NCI-H2081 treated with DMSO at 0.1 percent for 48 hours (cell line): ENCODE data around the gene KCNJ4.

ENCODE experiments used
- DNase-seq: peaks from one replicate; lab custom pipeline; 2025; lab: John Stamatoyannopoulos, UW

KCNJ4 gene

DNA sequence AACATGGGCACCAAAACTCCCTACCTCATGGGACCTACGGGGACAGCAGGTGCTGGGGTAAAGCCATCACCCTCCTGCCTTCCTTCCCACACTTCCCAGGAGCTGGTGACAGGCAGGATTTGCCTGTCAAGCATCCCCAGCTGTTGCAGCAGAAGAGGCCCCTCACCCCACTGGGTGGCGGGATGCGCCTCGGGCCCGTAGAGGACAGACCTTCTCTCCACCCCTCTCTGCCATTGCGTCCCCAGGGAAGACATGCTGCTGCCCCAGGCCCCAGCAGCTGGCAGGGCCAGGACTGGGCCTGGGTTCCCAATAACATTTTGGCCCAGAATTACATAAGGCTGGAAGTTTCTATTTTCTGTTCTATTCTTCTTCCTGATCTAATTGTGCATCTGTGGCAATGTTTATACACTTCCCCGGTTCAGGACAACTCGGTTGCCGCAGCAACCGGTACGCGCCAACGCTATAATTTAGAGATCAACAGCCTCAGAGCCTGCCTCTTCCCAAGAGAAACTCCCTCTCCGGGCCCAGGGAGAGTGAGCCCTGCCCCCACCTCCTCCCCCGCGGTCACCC, 25.4 kb downstream of the KCNJ4 start:
- DNase-seq: no peak

DNA sequence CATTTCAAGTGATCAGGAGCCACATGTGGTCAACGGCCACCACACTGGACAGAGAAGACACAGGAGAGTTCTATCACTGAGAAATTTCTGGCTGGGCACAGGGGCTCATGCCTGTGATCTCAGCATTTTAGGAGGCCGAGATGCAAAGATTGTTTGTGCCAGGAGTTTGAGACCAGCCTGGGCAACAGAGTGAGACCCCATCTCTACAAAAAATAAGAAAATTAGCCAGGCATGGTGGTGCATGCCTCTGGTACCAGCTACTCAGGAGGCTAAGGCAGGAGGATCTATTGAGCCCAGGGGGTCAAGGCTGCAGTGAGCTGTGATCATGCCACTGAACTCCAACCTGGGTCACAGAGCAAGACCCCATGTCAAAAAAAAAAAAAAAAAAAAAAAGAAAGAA, 26.3 kb downstream of the KCNJ4 start:
- no peak for DNase-seq

DNA sequence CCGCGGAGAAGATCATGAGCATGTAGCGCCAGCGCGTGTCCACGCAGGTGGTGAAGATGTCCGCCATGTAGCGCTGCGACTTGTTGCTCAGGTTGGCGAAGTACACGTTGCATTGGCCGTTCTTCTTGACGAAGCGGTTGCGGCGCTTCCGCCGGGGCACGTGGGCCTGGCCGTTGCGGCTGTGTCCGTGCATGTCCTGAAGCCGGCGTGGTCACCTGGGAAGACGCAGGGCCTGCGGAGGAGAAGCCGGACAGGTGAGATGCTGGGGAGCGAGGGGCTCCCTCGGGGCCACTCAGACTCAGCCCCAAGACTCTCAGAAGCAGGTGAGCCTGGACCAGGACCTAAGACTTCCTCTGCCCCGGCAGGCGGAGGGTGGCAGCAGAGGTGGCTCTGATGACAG, 27.1 kb downstream of the KCNJ4 start:
- DNase-seq: no peak

DNA sequence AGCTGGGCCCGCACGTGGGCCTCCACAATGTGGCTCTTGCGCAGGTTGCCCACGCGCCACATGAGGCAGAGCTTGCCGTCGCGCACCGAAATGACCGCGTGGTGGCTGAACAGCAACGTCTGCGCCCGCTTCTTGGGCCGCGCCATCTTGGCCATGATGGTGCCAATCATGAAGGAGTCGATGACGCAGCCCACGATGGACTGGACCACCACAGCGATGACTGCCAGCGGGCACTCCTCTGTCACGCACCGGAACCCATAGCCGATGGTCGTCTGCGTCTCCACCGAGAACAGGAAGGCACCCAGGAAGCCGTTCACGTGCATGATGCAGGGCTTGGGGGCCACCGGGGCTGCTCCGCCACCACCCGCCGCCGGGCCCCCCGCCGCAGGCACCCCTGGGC, 27.5 kb downstream of the KCNJ4 start:
- no peak for DNase-seq

DNA sequence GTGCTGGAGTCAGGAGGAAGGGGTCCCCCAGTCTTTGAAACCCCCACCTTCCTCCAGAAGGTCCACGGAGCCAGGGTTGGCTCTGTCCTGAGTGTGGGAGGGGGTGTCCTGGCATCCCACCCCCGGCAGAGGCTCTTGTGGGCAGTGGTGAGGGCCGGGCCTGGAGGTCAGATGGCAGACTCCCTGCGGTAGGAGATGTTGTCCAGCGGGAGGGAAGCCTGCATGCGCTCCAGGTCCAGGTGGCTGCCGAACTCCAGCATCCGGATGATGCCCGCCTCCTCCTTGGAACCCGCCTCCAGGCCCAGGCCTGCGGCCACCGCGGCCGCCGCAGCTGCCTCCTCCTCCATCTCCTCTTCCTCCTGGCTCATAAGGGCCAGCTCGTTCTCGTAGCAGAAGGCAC, 28.4 kb downstream of the KCNJ4 start:
- DNase-seq: no peak

DNA sequence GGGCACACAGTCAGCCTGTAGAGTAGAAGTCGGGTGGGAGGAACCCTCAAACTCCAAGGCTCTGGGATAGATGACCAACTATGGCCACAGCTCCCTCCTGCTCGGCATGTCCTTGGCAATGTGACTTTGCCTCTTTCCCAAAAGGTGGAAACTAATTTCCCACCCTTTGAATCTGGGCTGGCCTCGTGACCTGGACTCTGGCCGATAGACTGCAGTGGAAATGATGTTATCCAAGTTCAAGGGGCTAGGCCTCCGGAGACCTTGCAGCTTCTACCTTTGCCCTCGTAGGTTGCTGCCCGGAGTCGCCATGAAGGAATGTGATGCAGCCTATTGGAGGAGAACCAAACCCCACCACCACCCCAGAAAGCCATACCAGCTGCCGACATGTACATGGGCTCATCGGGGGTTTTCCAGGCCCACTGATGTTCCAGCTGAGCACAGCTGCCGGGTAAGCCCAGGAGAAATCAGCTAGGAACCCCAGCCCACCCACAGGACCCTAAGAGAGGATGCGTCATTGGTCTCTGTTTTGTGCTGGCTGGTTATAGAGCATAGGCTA, 30.4 kb downstream of the KCNJ4 start:
- no peak for DNase-seq

DNA sequence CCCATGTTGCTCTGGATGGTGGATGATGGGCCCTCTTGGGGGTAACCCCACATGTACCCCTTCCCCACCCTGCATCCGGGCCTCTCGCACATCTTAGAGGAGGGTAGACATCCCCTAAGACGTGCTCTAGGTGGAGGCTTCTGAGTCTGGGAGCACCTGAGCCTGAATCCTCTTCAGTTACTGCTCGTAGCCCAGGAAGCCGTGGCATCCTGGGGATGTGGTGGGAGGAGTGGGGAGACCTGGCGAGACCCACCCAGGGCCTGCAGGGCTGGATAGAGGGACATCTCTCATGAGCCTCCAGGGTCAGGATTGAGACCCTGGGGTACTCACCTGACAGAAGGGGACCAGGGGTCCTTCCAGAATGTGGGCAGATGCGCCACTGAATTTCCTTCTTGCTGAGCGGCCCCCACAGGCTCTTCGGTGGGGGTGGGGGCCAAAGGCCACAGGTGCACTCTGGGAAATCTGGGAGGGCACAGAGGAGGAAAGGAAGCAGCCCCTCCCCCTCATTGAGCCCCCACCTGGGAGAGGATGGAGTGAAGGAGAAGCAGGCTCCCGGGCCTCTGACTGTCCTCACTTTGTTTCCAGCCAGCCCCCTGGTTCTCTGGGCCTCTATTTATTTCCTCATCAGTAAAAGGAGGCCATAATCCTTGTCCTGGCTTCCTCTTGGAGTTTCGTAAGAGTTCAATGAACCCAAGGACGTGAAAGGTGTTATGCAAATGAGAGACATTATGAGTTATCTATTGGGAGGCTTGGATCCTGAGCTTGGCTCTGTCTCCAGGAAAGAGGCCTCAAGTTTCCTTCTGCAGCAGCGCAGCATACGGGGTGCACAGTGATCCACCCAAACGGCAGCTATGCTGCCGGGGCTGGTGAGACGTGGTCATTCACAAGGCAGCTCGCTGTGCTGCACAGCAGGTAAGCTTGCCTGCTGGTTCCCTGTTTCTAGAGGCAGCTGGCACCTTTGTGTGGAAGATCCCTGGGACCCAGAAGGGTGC, 31.2 kb downstream of the KCNJ4 start:
- DNase-seq: no peak

DNA sequence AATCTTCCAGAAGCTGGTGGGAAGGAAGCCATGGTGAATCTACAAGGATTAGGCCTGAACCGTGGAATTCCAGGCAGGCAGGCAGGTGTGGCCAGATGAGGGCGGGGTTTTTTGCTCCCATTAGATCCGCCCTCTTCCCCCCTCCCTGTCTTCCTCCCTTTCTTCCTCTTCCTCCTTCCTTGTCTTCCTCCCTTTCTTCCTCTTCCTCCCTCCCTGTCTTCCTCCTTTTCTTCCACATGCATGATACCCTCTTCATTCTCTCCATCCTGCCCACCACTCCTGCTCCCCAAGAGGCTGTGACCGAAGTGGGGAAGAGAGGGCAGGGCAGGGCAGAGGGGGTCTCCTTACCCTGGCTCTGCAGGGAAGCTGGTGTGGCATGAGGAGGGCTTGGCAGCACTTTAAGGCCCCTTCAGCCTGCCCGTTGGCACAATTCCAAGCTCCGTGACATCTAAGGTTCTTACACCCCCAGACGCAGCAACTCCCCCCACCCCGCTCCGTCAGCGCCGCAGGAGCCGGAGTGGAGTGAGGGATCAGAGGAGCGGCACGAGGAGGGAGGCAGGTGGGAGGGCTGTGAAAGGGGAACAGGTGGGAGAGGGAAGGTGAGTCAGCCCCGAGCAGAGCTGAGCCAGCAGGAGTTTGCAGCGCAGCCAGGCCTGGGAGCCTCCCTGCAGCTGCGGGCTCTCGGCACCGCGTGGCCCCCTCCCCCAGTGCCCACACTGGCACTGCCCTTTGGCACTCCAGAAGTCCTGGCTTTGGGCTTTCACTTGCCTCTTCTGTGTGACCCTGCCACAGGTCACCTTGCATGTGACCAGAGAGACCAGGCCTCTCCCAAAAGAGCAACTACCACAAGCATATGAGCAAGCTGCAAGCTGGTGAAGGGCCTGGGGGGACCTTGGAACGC, 32.1 kb downstream of the KCNJ4 start:
- no peak for DNase-seq

DNA sequence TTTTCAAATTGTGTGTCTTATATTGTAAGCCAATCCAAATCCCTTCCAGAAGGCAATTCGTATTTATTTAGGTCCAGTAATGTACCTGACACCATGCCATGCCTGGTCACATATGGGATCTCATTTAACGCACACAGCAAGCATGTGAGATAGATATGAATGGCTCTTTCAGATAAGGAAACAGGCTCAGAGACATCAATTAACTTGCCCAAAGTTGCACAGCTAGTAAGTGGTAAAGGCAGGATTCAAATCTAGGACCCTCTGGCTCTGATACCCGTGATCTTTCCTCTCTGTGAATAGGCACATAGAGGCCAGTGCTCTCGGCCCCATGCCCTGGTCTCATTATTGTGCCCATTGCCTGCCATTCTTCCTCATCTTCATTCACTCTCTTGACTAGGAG, 34.3 kb downstream of the KCNJ4 start:
- DNase-seq: no peak

DNA sequence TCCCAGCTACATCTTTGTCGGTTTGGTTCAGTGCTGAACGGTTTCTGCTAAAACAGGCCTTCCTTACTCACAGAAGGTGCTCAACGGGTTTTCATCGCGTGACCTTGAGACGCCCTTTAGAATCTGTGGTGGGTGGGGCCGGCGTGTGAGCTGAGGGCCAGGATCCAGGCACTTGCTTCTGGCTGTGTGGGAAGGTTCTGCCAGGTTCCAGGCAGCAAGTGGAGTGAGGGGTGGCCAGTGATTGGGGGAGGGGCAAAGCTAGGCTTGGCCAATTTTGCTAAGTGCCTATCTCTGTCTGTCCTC, 35.2 kb downstream of the KCNJ4 start:
- DNase-seq: no peak

DNA sequence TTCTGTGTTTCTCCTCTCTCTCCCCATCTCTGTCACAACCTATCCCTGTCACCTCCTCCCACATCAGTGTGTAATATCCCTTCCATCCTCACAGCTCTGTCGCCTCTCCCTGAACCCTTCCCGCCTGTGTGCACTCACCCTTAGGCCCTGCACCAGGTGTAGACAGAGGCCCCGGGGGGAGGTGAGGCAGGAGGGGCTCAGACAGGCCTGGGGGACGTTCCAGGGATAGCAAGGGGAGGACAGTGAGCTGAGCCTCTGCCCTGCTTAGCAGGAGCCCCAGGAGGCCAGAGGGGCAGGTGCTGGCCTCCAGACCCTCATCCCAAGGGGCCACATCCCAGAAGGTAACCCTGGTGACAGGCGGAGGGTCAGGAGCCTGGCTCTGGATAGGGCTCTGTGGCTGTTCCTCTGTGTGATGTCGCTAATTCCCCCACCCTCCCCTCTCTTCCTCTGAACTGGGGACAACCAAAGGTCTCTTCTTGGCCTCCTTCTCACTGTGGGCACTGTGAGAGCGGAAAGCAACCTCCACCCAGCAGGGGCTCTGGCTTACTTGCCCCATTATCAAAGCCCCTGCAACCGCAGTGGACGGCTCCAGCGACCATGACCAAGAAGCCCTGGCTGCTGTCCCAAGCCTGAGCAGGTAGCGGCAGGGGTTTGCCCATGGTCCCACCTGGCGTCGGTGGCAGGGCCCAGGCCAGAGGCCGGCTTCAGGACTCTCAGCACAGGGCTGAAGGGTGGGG, 35.7 kb downstream of the KCNJ4 start:
- DNase-seq: no peak

DNA sequence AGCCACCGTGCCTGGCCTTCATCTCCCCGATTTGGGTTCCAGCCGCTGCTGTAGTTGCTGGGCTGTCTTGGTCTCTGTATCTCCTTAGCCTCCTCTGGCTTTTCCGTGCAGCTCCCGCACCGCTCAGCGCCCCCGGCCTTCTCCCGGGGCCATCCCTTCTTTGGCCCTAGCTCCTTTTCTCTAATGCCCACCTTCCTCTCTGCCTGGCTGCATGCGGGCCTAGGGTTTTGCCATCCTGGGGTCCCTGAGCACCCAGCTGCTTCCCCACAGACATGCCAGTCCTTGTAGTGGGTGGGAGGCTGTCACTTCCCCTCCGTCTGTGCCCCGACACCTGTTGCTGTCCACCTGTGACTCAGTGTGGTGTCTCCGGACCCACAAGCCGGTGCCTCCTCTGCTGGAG, 36.4 kb downstream of the KCNJ4 start:
- DNase-seq: no peak

DNA sequence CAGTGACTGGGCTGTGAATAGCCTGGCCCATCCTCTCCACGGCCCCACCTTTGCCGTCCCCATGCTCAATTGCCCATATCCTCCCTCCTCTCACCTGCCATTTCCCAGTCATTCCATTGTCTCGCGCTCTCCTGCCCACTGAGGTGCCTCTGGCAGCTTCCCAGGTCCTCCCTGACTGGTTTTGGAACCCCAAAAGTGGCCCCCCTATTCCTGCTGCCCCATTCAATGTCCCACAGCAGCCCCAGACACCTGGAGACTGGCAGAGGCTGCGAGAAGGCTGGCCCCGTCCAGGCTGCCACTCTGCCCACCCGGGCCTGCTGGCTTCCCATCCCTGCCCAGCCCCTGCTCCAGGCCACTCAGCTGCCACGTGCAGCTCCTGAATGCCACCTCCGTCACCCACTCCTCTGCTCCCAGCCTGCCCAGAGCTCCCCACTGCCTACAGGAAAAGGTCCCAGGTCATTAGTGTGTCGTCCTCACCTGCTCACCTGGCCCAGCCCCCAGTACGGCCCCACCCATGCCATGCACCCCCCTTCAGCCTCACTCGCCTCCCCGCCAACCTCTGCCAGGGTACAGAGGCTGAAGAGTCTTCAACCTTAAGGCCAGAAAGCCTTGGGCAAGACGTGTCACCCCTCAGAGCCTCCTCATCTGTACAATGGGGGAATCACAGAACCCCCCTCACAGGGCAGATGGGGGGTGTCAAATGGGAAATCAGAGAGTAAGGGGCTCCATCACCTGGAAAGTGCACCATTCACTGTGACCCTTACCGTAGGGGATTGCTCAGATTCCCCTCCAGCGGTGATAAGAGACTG, 37.5 kb downstream of the KCNJ4 start:
- DNase-seq: no peak

DNA sequence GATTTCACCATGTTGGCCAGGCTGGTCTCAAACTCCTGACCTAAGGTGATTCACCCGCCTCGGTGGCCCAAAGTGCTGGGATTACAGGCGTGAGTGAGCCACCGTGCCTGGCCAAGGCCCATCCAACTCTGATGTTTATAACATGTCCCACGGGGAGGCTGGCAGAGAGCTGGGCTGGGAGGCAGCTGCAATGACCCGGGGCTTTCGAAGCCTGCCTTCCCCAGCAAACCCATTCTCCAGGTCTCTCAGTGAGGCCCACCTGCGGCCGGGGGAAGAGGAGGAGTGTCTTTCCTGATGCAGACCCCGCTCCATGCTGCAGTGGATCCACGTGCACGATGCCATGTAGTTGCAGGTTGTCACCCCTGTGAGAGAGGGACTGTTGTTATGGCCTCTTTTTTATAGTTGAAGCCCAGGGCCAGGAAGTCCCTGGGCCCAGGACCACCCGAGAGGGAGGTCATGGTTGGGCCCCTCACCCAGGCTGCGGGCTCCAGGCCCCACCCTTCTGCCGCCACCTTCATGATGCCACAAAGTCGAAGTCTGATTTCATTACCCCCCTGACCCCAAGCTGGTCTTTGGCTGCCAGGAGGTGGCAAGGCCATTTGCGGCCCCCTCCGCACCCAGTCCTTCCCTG, 38.3 kb downstream of the KCNJ4 start:
- no peak for DNase-seq

DNA sequence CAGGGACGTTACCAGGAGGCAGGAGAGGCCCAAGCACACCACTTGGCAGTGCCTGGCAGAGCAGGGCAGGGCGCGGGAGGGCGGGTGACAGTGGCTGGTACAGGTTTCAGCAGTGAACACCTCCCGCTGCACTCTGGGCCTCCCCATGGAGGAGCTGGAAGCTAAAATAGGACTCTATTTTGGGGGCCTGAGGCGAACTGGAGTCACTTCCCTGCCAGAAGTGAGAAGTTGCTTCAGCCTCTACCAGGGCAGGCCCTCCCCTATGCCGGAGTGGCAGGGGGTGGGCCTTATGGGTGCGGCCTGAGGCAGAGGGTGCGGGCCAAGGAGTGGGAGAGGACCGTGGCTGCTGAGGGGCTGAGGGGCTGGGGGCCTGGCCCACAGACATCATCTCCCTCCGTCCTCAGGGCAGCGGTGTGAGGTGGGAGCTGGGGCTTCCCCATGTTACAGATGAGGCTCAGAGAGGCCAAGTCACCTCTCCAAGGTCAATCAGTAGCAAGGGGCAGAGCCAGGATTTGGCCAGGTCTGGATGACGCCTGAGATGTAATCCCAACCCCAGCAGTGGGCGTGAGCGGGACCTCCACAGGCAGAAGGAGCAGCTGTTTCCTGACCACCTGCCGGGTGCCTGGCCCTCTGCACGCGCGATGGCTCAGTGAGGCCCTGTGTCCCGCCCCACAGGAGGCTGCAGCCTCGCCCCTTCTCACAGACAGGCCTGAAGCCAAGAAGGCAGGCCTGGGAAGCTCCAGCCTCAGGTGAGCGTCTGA, 39.3 kb downstream of the KCNJ4 start:
- DNase-seq: no peak

DNA sequence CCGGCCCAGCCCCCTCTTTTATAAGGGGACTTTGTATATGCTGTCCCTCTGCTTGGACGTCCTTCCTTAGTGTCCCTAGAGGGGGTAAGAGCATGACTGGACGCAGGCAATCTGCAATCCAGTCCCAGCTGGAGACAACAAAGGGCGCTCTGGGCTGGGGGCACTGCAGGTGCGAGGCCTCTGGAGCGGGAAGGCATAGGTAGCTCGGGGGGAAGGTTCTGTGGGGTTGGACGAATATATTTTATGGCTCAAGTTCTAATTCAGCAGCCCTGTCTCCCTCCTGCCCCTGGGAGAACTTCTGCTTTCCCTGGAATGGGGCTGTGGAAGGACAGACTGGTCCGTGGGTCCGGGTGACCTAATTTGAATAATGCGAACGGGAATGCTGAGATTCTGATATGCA, 40.0 kb downstream of the KCNJ4 start:
- DNase-seq: no peak

DNA sequence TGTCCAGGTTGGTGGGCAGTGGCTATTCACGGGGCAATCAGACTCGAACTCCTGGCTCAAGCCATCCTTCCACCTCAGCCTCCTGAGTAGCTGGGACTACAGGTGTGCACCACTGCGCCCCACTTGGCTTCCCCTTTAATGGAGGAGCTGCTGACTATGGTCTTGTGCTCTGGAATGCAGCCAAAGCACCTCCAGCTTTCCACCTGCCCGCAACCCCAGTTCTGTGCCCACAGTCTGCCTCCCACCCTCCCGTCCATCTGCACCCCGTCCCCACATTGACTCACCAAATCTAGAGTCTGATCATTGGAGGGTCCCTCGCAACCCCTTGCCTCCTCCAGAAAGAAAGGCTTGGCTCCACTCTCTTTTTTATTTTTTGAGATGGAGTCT, 41.0 kb downstream of the KCNJ4 start:
- DNase-seq: no peak

DNA sequence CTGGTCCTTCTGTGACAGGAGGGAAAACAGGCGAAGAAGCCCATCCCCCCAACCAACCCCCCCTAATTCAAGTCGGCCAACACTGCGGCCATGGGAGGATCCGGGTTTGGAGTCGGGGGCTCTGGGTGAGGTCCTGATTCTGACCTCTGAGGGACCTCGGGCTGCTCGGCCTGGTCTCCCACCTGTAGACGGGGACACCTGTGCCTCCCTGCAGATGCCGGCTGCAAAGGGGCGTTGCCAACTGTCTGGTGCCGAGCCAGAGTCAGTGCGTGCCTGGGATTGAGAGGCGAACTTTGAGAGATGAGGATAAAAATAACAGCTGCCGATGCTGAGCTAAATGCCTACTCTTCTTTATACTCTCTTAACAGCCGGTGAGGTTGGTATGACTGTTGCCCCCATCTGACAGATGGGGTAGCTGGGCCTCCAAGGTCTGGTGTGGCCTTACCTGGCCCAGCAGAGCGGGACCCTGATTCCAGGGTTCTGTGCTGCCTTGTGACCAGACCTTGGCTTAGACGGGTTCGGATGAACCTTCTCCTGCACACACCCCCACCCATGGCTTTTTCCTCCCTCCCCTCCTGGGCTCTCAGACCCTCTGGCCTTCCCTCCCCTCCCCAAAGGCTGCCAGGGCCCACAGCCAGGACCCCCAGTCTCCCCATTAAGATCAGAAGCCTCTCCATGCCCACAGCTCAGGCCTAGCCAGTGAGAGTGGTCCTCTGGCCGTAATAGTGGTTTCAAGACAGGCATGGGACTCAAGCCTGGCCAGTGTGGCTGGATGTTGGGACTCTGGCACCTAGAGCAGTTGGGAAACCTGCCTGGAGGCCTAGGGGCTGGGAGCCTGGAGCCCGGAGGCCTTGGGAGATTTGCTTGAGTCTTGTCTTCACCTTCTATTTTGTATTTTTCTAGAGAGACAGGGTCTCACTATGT, 41.7 kb downstream of the KCNJ4 start:
- DNase-seq: no peak
